ENCODE results near the gene IAPP. TPM values are rescaled to one million over a fixed set of nuclear protein-coding genes. Genes with fewer than 3 reads are reported as not detected.
A peak's percentile ranks its signal among the peaks of the same experiment; 100 is the strongest.

The IAPP gene
- total and polyA plus RNA-seq, 9 of the 15 experiments (the other 6 are each of a cell fraction or from before 2014, with no cell fraction given): not detected

DNA sequence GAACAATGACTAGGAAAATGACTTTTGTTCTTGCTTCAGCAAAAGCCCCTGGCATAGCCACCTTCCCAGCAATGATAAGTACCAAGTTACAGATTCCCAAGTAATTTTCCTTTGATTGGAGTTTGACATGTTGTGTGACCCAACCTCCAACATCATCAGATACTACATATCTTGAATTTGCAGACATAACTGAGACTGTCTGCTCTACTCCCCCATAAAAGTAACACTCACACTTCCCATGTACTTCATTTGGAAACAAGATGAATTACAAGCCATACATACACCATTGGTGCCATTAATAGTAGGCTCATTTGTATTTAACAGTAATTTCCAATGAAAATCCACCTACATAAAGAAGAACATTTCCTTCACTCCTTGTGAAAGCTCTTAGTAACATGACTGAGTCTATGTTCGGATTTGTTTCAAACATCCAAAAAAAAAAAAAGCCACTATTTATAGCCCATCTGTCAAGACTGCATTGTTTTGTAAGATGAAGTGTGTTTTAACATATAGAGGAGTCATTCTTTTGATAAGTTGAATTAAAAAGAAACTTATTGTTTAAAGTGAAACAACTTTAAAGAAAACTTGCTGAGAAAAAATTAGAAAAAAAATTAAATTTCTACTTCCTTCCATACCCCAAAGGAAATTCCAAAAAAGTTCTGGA, 26.0 kb upstream of the IAPP start (continued):
- TF ChIP-seq EP300 (IDR thresholded peaks at IDR 0.05; ENCODE audit: low read length) (peak; percentile 65; the same call in 1 of the 2 replicates), POU5F1 (IDR thresholded peaks at IDR 0.05; ENCODE audit: borderline replicate concordance, low read depth, low read length, partially characterized antibody) (no peak), POLR2B (IDR thresholded peaks at IDR 0.05; ENCODE audit: low read depth, partially characterized antibody) (no peak), ETV1 (tag; conservative IDR thresholded peaks at IDR 0.05; ENCODE audit: low read depth) (no peak), ZZZ3 (IDR thresholded peaks at IDR 0.05) (no peak), ZNF224 (CRISPR knock-in tag; IDR thresholded peaks at IDR 0.05) (no peak), SIRT6 (IDR thresholded peaks at IDR 0.05; ENCODE audit: low read depth, low read length) (no peak), EWSR1 (IDR thresholded peaks at IDR 0.05; ENCODE audit: borderline replicate concordance, low read depth, partially characterized antibody) (no peak), CBX5 (IDR thresholded peaks at IDR 0.05; ENCODE audit: borderline replicate concordance, low read depth) (no peak), TAF15 (IDR thresholded peaks at IDR 0.05; ENCODE audit: low read depth, low read length) (no peak), KLF16 (IDR thresholded peaks at IDR 0.05) (peak; percentile 60; the same call in 1 of the 2 replicates), RFX7 (CRISPR knock-in tag; IDR thresholded peaks at IDR 0.05) (no peak), TRIM25 (IDR thresholded peaks at IDR 0.05; ENCODE audit: borderline replicate concordance) (no peak)
- TF ChIP-seq, protein P1, sequence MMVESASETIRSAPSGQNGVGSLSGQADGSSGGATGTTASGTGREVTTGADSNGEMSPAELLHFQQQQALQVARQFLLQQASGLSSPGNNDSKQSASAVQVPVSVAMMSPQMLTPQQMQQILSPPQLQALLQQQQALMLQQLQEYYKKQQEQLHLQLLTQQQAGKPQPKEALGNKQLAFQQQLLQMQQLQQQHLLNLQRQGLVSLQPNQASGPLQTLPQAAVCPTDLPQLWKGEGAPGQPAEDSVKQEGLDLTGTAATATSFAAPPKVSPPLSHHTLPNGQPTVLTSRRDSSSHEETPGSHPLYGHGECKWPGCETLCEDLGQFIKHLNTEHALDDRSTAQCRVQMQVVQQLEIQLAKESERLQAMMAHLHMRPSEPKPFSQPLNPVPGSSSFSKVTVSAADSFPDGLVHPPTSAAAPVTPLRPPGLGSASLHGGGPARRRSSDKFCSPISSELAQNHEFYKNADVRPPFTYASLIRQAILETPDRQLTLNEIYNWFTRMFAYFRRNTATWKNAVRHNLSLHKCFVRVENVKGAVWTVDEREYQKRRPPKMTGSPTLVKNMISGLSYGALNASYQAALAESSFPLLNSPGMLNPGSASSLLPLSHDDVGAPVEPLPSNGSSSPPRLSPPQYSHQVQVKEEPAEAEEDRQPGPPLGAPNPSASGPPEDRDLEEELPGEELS (CRISPR knock-in tag; IDR thresholded peaks at IDR 0.05; ENCODE audit: borderline replicate concordance): no peak
- TF ChIP-seq, protein P2, sequence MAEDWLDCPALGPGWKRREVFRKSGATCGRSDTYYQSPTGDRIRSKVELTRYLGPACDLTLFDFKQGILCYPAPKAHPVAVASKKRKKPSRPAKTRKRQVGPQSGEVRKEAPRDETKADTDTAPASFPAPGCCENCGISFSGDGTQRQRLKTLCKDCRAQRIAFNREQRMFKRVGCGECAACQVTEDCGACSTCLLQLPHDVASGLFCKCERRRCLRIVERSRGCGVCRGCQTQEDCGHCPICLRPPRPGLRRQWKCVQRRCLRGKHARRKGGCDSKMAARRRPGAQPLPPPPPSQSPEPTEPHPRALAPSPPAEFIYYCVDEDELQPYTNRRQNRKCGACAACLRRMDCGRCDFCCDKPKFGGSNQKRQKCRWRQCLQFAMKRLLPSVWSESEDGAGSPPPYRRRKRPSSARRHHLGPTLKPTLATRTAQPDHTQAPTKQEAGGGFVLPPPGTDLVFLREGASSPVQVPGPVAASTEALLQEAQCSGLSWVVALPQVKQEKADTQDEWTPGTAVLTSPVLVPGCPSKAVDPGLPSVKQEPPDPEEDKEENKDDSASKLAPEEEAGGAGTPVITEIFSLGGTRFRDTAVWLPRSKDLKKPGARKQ (CRISPR knock-in tag; IDR thresholded peaks at IDR 0.05): no peak
